Stomach smooth muscle (tissue), 2 donors: ENCODE measurements around the gene PRKACA.
"Not testable (repeated sequence)": the region's sequence is repeated elsewhere in the genome, so short reads cannot be mapped to it uniquely, and the experiment has no call there.

Experiments used
- H3K27ac ChIP-seq: one replicate; pipeline ENCODE4 v1.7.0; 2013; ENCODE audit warnings: mild to moderate bottlenecking, low read length, inconsistent platforms
- H3K27me3 ChIP-seq, 2 donors: one replicate each; pipeline ENCODE4 v1.7.0; 2013; ENCODE audit warnings: low read length in 2 of 2; ENCODE audit not compliant: insufficient read depth in 2 of 2, control insufficient read depth in 1 of 2
- H3K36me3 ChIP-seq, 2 donors: one replicate each; pipeline ENCODE4 v1.7.0; 2013; ENCODE audit warnings: low read length in 2 of 2; ENCODE audit not compliant: control insufficient read depth in 2 of 2, insufficient read depth in 2 of 2
- H3K4me1 ChIP-seq: one replicate; pipeline ENCODE4 v1.7.0; 2013; ENCODE audit warnings: low read length; ENCODE audit not compliant: control insufficient read depth, insufficient read depth
- H3K4me3 ChIP-seq, 2 donors: one replicate each; pipeline ENCODE4 v1.7.0; 2013; ENCODE audit warnings: low read length in 2 of 2
- H3K9ac ChIP-seq, 2 donors: one replicate each; pipeline ENCODE4 v1.7.0; 2013; ENCODE audit warnings: low read length in 2 of 2, mild to moderate bottlenecking in 1 of 2
- H3K9me3 ChIP-seq, 2 donors: one replicate each; pipeline ENCODE4 v1.7.0; 2013; ENCODE audit warnings: low read length in 2 of 2; ENCODE audit not compliant: control insufficient read depth in 2 of 2
- donor health status: healthy.
- donor health status: Pancreatic carcinoma.

PRKACA gene

GRCh38 chr19:14147797-14148605 lies 30.4 kb upstream of the PRKACA start:
- peak overlapping the region; percentile 85 for H3K27ac ChIP-seq
- H3K27me3 ChIP-seq, result no peaks in the 10 kb centered on the region
- no peaks in the 10 kb centered on the region for H3K9me3 ChIP-seq
- peaks cover 6 to 10% of the 10 kb centered on the region in 2 donors for H3K36me3 ChIP-seq
- H3K4me3 ChIP-seq, result peak overlapping the region in 1 of 2 donors; percentile 55
- H3K9ac ChIP-seq, result peak overlapping the region; percentile 48 to 72
- H3K4me1 ChIP-seq, result peaks cover 29% of the 10 kb centered on the region

GRCh38 chr19:14146789-14147216 lies 29.2 kb upstream of the PRKACA start:
- Histone ChIP-seq H3K4me3 (no peak overlapping the region), H3K27ac (no peak overlapping the region), H3K27me3 (no peaks in the 10 kb centered on the region), H3K9me3 (no peaks in the 10 kb centered on the region), H3K36me3 (no peaks in the 10 kb centered on the region), H3K9ac (no peak overlapping the region), H3K4me1 (peaks cover 29% of the 10 kb centered on the region)

- not testable (repeated sequence) for H3K27me3 ChIP-seq, H3K36me3 ChIP-seq, H3K27ac ChIP-seq, H3K4me3 ChIP-seq, H3K9ac ChIP-seq, H3K9me3 ChIP-seq
- peaks cover 29% of the 10 kb centered on the region for H3K4me1 ChIP-seq
These were observed 28.6 kb upstream of the PRKACA start for GRCh38 chr19:14146169-14146568.

GRCh38 chr19:14145381-14145780 lies 27.8 kb upstream of the PRKACA start:
- no peaks in the 10 kb centered on the region for H3K9me3 ChIP-seq
- no peak overlapping the region for H3K4me3 ChIP-seq
- no peak overlapping the region for H3K27ac ChIP-seq
- H3K36me3 ChIP-seq, result no peaks in the 10 kb centered on the region
- peaks cover 26% of the 10 kb centered on the region for H3K4me1 ChIP-seq
- no peaks in the 10 kb centered on the region for H3K27me3 ChIP-seq
- no peak overlapping the region for H3K9ac ChIP-seq

- H3K27me3 ChIP-seq, result no peaks in the 10 kb centered on the region
- H3K4me1 ChIP-seq, result peaks cover 12% of the 10 kb centered on the region
- no peaks in the 10 kb centered on the region for H3K36me3 ChIP-seq
- no peak overlapping the region for H3K9ac ChIP-seq
- H3K9me3 ChIP-seq, result no peaks in the 10 kb centered on the region
- no peak overlapping the region for H3K4me3 ChIP-seq
- no peak overlapping the region for H3K27ac ChIP-seq
These were observed 25.0 kb upstream of the PRKACA start for GRCh38 chr19:14142262-14143190.

- no peaks in the 10 kb centered on the region for H3K9me3 ChIP-seq
These were observed 23.5 kb upstream of the PRKACA start for GRCh38 chr19:14141041-14141440.

GRCh38 chr19:14139944-14140343 lies 22.4 kb upstream of the PRKACA start:
- no peak overlapping the region for H3K27ac ChIP-seq

More at GRCh38 chr19:14141041-14141440, 23.5 kb upstream of the PRKACA start:
- H3K4me3 ChIP-seq, result no peak overlapping the region
- H3K36me3 ChIP-seq, result no peaks in the 10 kb centered on the region
- no peak overlapping the region for H3K9ac ChIP-seq
- peaks cover 20% of the 10 kb centered on the region for H3K4me1 ChIP-seq
- no peaks in the 10 kb centered on the region for H3K27me3 ChIP-seq
- no peak overlapping the region for H3K27ac ChIP-seq

GRCh38 chr19:14138576-14139265 lies 21.2 kb upstream of the PRKACA start:
- Histone ChIP-seq H3K9me3 (no peaks in the 10 kb centered on the region), H3K4me1 (peaks cover 26% of the 10 kb centered on the region), H3K9ac (peak overlapping the region; percentile 42 to 44), H3K4me3 (peak overlapping the region in 1 of 2 donors; percentile 22), H3K36me3 (no peaks in the 10 kb centered on the region), H3K27me3 (no peaks in the 10 kb centered on the region), H3K27ac (peak overlapping the region; percentile 73)

More at GRCh38 chr19:14139944-14140343, 22.4 kb upstream of the PRKACA start:
- Histone ChIP-seq H3K9ac (no peak overlapping the region), H3K27me3 (no peaks in the 10 kb centered on the region), H3K9me3 (no peaks in the 10 kb centered on the region), H3K4me1 (peaks cover 26% of the 10 kb centered on the region), H3K4me3 (no peak overlapping the region), H3K36me3 (no peaks in the 10 kb centered on the region)

- Histone ChIP-seq H3K27me3 (no peaks in the 10 kb centered on the region), H3K9ac (peak within 1 kb of the TSS; percentile 72 to 76), H3K4me3 (peak within 1 kb of the TSS; percentile 65 to 78), H3K4me1 (peaks cover 26% of the 10 kb centered on the region), H3K36me3 (no peaks in the 10 kb centered on the region), H3K9me3 (no peaks in the 10 kb centered on the region), H3K27ac (peak within 1 kb of the TSS; percentile 87)
These were observed 19.1 kb upstream of the PRKACA start, which contains the start of gene ASF1B for GRCh38 chr19:14136509-14137281. TSS of gene ASF1B (minus strand) at chr19:14136589. CDS start at chr19:14136456, 133 bp downstream.
